NCI-H2196 (cell line): ENCODE measurements around the gene OTUD7B.
A peak's percentile ranks its signal among the peaks of the same experiment; 100 is the strongest.
"Not testable (repeated sequence)": the region's sequence is repeated elsewhere in the genome, so short reads cannot be mapped to it uniquely, and the experiment has no call there.

Source experiments
- DNase-seq: peaks from one replicate; lab custom pipeline; 2025; ENCODE audit not compliant: unreplicated experiment; lab: John Stamatoyannopoulos, UW

Gene OTUD7B

DNA sequence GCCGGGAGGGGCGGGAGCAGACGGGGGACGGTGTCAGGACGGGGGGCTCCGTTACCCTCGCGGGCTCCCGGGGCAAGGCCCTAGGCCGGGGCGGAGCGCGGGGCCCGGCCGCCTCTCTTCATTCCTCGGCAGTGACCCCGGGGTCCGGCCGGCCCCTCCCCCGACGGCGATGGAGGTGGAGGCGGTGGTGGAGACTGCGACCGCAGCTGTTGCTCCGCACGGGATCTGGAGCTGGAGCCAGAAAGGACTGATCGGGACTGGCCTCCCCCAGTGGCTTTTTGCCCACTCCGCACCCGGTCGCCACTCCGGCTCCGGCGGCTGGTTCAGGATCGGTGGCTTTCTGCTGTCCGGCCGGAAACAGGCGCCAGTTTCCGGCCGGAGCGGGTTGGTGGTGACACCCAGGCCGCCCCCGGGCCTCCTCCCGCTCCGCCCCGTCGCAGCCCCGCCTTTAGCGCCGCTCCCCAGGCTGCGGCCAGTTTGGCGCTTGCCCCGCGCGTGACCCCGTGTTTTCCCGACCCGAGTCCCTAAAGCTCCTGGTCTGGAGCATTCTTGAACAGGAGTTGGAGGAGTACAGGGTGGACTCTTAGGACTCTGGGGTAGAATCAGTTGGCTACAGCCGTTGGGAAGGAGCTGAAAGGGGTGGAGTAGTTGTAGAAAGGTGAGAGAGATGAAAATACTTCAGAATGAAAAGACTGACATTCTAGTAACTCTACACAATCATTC, at the start of gene OTUD7B:
Gene OTUD7B (minus strand): TSS at position 334 of the 723 bp plus-strand sequence. CDS start 33,216 bp downstream, outside the sequence.
- peak; percentile 90 for DNase-seq

DNA sequence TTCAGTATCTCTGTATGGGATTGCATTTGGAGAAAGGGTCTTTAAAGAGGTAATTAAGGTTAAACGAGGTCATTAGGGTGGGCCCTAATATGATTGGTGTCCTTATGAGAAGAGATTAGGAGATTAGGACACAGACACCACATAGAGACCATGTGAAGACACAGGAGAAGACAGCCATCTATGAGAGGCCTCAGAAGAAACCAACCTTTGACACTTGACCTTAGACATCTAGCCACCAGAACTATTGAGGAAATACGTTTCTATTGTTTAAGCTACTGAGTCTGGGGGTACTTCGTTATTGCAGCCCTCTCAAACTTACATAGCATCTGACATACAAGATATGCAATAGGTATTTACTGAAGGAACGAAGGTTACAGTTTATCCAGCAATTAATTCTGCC, 49.7 kb upstream of the OTUD7B start:
- DNase-seq: no peak

GRCh38 chr1:150056407-150056806, 45.9 kb upstream of the OTUD7B start:
- DNase-seq: no peak

DNA sequence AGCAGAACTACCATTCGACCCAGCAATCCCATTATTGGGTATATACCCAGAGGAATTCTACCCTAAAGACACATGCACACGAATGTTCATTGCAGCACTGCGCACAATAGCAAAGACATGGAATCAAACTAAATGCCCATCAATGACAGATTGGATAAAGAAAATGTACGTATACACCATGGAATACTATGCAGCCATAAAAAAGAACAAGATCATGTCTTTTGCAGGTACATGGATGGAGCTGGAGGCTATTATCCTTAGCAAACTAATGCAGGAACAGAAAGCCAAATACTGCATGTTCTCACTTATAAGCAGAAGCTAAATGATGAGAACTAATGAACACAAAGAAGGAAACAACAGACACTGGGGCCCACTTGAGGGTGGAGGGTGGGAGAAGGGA, 45.0 kb upstream of the OTUD7B start:
- DNase-seq: not testable (repeated sequence)

GRCh38 chr1:150053926-150054325, 43.4 kb upstream of the OTUD7B start:
- no peak for DNase-seq

- not testable (repeated sequence) for DNase-seq
Observed at GRCh38 chr1:150051905-150052412, 41.4 kb upstream of the OTUD7B start.

DNA sequence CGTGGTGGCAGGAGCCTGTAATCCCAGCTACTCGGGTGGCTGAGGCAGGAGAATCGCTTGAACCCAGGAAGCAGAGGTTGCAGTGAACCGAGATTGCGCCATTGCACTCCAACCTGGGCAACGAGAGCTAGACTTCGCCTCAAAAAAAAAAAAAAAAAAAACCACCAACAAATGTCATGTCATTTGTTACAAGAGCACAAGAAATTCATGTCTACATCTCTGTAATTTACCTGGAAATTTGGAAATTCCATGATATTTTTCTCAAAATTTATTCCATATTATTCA, 40.5 kb upstream of the OTUD7B start:
- no peak for DNase-seq

DNA sequence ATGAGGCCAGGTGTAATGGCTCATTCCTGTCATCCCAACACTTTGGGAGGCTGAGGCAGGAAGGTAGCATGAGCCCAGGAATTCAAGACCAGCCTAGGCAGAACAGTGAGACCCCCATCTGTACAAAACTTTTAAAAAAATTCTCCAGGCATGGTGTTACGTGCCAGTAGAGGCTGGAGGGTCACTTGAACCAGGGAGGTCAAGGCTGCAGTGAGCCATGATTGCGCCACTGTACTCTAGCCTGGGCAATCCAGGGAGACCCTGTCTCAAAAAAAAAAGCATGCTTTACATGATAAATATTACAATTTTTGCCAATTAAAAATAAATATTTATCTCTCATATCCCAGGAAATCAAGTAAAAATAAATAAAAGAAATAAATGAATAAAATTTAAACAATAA, 39.4 kb upstream of the OTUD7B start:
- no peak for DNase-seq

DNA sequence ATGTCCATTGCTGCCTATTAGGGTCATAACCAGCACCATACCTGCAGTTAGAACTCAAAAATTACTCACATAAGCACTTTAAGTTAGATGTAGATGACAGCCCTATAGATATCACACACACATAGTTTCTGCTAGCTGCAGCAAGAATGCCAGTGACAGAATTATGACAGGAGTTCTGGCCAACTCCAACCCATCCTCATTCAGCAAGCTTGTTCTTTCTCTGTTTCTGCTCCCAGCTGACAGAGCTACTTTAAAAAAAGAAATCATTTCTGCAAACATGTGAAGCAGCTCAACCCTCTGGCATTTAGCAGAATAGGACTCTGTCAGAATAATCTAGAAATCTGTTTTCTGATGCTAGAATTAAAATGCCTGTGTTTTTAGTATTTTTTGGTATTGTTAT, 23.8 kb upstream of the OTUD7B start:
- DNase-seq: no peak

DNA sequence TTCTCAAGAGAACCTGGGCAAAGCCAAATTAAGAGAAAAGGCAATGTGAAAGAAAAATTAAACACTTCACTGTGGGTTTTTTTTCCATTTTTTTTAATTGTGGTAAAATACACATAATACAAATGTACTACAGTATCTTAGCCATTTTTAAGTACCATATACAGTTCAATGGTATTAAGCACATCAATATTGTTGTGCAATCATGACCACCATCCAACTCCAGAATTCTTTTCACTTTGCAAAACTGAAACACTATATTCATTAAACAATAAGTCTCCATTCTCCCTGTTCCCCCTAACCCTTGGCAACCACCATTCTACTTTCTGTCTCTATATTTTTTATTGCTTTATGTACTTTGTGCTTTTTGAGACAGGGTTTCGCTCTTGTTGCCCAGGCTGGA, 17.8 kb upstream of the OTUD7B start:
- no peak for DNase-seq

GRCh38 chr1:150024156-150024555, 13.6 kb upstream of the OTUD7B start:
- DNase-seq: no peak

DNA sequence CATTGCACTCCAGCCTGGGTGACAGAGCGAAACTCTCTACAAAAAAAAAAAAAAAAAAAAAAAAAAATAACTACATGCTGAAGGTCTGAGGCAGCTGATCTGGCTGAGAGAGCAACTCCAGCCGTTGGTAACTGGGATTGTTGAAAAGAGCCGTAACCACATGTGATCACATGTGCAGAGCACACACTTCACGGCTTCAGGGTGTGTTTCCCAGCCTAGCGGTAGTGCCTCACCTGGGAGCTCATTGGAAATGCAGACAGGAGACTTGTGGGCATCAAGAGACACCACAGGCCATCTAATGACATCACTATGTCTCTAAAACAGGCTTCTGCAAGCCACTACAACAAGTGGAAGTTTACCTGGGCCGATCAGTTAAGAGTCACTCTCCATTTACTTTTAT, 11.8 kb upstream of the OTUD7B start:
- no peak for DNase-seq

DNA sequence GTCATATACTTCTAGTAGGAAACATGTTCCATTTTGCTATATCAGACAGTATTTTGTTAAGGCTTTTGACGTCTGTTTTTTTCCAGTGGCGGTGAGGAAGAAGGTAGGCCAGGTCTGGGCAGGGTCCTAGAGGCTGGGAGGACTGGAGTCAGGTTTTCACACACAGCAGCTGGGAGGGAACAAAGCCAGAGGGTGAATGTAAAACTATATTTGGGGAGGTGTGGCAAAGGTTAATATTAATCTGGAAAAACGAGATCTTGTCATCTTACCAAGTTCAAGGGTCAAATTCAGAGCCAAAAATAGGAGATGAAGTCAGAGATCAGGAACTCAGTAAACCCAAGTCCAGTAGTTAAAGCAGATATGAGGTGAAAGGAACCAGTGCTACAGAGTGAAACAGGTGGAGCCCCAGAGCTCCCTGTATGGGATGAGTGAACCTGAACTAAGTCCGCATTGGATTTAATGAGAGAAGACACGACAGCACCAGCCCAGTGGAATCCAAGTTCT, 10.7 kb upstream of the OTUD7B start:
- no peak for DNase-seq

GRCh38 chr1:150020711-150021110, 10.2 kb upstream of the OTUD7B start:
- DNase-seq: no peak

DNA sequence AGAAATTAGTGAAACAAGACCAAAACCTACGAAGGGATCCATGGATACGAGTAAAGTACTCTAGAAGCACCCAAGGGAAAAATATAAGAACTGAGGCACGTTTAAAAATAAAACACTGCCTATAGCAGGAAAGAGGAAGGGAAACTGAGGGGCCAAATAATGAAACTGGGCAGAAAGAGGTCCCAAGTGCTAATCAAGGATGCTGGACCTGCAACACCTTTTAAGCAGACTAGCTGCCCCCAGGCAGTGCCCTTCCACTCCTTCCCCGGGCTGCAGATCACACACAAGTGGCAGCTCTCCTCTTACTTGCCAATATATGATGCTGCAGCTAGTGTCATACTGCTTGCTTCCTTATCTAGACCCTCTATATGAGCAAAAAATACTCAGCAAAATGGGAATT, 7.6 kb upstream of the OTUD7B start:
- no peak for DNase-seq

GRCh38 chr1:150017206-150017750, 6.8 kb upstream of the OTUD7B start:
- no peak for DNase-seq

DNA sequence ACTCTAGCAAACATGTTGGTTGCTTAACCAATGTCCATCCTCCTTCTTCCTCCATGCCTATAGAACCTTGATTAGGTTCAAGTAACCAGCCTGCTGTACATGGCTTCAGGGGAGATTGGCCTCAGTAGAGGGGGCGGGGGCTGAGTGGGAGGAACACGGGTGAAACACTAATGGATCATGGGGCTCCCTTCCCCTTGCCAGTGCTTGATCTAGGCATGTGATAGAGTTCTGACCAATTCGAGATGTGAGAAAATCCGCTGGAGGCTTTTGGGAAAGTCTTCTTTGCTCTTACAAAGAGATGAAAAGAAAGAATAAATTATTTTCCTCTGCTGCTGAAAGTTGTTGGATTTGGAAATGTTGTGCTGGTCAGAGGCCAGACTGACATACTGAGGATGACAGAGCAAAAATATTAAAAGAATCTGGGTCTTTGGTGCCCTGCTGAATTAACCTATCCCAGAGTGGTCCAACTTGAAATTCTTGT, 5.2 kb upstream of the OTUD7B start:
- DNase-seq: no peak

DNA sequence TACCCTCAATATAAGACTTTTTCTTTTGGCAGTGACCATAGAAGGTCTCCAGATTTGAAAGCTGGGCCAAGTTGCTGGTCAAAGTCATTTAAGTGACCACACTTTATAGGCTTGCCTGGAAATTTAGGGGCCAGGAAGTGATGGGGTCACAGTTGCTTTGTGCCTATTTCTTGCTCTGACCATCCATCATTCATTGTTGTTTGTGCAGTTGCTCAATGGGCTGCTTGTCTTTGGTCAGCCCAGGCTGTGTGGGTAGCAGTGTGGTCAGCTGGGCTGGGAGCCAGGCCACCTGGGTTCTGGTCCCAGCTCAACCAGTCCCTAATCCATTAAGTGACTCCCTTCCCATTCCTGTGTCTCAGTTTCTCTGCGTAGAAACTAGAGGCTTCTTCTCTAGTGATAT, 2.1 kb upstream of the OTUD7B start:
- no peak for DNase-seq

DNA sequence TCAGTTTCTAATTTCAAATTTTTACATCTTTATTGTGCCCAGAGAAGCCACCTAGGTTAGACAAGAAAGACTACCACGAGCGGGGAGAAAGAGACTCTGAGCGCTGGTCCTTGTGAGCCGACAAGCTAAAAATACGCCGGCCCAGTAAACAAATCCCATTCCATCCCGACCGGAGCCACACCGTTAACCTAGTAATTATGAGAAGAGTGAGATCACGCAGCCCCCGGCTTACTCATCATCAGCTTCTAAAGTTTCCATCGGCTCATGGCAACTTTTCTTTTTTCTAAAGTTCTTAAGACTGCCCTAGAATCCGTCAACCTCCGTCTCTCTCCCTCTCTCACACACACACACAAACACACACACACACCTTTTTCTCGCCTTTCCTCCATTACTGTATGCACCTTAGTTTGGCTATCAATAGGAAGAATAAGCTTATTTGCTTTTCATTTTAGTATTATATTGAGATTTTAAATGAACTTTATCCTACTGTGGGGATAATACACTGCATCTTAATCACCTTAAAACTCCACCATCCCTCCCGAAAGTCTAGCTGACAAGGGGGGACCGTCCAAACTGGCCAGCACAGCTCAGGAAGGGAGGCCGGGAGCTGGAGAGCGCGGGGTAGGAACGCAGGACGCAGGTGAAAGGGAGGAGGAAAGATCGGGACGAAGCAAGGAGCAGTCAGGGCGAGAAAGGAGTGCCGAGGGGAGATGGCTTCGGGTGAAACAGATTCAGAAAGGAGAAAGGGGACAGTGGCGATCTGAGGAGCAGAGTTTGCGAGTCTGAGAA, 728 bp downstream of the OTUD7B start:
- no peak for DNase-seq

GRCh38 chr1:150008699-150009098, 1.8 kb downstream of the OTUD7B start:
- DNase-seq: no peak

- DNase-seq: no peak
Observed at GRCh38 chr1:150006881-150007421, 3.6 kb downstream of the OTUD7B start.

- DNase-seq: no peak
Observed at GRCh38 chr1:150005606-150006005, 4.9 kb downstream of the OTUD7B start.
